GM21723 (cell line): ENCODE measurements around the gene CPEB2.

ENCODE experiments used
- ATAC-seq: cut with Tn5 transposase; IDR thresholded peaks from one replicate; pipeline ENCODE4 v1.9.1; 2021; ENCODE audit warnings: mild to moderate bottlenecking, moderate library complexity; ENCODE audit not compliant: unreplicated experiment

CPEB2 gene

DNA sequence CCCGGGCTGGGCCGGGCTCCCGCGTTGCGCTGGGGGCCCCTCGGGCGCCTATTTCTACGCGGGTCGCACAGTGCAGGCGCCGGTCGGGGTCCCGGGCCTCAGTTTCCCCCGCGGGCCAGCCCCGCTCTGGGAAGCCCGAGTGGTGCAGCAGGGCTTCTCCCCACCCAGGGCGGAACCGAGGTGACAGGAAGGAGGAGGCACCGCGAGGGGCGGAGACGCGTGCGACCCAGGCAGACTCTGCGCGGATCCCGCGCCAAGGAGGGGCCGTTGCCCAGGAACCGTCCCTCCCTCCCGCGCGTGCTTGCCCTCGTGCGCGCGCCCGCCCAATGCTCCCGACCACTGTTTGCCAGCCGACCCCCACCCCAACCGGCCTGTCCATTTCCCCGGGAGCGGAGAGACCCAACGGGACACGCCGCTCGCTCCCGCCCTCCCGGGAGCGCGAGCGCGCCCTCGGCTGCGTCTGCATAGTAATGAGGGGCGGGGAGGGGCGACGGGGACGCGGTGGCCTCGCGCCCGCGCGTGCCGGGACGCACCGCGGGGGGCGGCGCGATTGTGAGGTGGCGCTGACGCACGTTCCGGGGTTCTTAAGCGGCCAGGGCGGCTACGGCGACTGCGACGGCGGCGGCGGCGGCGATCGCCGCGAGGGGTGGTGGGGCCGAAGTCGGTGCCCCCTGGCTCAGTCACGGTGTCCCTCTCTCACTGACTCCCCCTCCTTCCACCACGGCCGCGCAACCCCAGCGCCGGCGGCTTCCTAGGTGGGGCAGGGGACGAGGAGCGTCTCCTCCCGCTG lies at the start of gene CPEB2:
Gene CPEB2, plus strand, starts transcription at position 613 of the 790 bp plus-strand sequence. CDS start 193 bp downstream, outside the sequence.
- ATAC-seq: peak; percentile 66

DNA sequence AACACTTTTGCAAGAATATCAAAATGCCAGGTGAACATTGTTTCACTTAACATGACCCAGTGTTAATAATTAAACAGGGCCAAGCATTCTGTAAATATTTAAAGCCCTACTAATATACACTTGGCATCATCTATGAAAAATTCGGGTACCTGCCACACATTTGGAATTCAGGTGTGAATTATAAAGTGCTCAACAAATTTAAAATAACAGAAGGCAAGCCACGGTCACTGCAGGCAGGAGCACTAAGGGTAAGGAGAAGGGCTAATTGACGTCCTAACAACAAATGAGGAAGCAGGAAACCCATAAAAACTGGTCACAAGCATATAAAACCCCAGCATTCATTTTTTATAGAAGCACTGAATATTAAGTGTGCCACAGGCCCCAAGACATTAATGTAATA lies 43.8 kb upstream of the CPEB2 start:
- no peak for ATAC-seq

DNA sequence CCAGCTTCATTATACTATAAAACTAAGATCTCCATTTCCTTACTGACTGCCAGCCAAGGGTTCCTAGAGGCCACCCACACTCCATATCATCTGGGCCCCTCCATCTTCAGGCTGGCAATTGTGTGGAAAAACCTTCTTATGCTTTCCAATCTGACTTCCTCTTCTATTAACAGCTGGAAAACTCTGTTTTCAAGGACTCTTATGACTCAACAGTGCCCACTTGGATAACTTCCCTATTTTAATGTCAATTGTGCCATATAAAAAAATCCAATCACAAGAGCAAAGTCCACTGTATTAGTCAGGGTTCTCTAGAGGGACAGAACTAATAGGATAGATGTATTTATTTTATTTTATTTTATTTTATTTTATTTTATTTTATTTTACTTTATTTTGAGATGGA lies 41.0 kb upstream of the CPEB2 start:
- ATAC-seq: no peak

DNA sequence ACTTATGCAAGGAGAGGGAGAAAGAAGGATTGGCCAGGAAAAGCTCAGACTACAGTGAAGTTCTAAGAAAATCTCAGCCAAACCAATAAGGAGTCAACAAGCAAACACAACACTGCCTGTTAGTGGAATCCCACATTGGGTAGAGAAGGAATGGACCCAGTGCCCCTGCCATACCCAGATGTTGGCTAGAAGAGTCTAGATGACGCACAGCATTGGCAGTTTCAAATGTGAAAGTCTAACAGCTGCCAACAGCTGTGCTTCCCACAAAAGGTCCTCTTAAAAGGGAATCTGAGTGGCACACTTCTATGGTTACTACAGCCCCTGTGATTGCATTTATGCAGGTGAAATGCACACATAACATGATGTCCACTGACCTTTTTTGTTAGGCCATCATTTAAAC lies 37.2 kb upstream of the CPEB2 start:
- ATAC-seq: no peak

DNA sequence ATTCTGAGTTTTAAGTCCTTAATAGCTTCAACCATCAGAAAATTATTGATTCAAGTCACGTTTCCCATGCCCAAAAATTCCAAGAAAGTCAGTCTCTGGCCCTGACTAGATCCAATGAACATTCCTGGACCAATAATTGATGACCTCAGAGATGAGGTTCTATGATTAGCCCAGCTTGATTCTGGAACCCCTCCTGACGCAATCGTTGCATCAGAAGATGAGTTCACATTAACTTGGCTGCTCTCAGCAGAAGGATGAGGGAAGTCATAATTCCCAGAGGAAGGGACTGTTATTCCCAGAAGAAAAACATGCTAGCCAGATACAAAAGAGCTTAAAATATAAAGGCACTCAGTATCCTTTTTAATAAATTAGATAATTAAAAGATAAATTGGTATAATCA lies 34.3 kb upstream of the CPEB2 start:
- ATAC-seq: no peak

DNA sequence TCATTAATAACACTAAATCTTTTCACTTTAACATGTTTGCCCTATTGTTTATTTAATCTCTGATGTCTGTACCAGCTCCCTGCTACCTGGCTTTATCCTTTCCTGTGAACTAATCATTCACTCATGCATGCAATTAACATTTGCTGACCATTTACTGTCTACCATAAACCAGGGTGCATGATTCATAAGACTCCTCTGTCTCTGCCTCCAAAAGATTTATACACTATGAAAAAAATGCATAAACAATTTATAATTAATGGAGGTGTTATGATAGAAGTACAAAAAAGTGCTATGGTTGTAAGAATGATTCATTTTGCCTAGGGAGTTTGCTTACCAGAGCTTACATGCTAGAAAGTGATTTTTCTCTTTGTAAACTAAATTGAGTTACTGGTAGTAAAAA lies 24.5 kb upstream of the CPEB2 start:
- ATAC-seq: no peak

DNA sequence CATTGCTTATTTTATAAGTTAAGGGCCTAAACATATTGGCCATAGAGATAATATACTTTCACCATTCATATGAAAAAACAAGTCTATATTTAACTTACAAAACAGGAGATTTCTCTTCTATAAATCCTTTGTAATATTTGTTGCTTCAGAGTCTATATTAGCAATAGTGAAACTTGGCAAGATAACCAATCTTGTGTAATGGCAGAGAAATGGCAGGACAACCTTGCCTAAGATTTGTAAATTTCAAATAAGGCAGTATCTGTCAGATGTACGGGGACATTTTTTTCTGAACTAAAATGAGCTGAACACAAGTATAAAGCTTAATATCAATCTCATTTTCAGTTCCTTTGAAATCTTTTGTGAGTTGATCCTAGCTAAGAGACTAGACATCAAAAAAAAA lies 17.8 kb upstream of the CPEB2 start:
- ATAC-seq: no peak

DNA sequence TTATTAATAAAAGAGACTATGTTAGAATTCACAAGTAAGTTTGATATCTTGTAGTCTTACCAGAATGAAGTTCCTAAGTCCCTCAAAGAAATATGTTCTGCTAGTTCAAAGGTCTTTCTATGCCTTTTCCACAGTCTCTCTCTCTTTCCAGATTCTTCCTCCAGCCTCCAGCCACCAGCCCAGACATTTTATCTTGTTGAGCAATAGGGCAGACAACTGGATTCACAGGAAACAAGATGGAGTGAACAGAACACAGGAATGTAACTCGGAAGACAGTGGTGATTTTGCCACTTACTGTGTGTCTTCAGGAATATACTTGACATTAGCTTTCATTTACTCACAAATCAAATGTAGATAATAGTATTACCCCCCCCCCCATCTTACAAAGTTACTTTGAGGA lies 17.1 kb upstream of the CPEB2 start:
- no peak for ATAC-seq

DNA sequence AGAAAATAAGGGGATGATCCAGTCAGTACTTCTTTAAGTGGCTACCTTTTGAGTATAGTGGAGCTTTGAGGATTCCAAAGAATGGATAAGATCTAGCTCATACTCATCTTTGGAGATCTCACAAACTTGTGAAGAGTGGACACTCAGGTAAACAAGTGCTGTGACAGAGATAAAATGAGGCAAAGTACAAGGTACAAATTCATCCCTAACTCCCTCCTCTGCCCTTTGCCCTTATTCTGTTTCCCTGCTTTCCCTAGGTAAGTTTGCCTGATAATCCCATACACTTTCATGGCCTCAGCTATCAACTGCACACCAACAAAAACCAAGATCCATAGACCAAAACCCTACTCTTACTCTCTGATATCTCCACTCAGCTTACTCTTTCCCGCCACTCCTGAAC lies 16.4 kb upstream of the CPEB2 start:
- ATAC-seq: no peak

DNA sequence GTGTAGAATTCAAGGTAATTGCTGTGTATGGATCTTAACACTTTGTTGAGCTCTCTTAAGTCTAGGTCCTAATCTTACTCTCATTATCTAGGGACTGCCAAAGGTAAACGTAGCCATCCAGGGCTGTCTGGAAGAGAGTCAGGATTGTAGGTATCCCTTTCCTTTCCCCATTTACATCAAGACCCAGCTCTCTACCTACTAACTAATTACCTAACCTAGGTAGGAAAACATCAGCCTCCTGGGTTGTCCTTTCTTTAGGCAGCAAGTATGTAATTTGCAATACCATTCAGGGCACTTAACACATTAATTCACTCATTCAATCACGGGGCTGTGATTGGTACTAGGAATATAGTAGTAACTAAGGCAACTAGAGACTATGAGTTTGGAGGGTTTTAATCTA lies 15.2 kb upstream of the CPEB2 start:
- ATAC-seq: no peak

DNA sequence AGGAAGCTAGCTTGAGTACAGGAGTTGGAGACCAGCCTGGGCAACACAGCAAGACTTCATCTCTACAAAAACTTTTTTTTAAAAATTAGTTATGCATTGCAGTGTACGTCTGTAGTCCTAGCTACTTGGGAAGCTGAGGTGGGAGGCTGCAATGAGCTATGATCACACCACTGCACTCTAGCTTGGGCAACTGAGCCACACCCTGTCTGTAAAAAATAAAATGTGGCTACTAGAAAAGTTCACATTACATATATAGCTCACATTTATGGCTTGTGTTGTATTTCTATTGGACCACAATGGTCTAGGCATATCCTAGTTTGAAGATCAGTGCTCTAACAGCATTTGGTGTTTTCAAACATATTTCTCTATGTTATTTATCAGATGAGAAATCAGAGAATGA lies 11.8 kb upstream of the CPEB2 start:
- ATAC-seq: no peak

DNA sequence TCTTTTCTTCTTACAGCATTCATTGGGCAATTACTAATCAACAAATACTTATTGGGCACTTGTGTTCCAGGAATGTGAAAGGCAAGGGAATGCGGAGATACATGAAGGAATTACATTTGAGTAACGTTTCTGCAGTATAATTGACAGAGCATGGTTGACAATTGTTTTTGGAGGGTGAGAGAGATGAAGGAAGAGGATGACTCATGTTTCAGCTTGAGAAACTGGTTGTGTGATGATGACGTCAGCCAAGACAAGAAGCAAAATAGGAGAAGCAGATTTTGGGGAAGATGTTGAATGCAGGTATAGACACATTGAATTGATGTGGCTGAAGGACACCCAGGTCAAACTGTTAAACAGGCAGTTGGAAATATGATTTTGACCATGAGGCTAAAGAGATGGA lies 8.0 kb upstream of the CPEB2 start:
- ATAC-seq: no peak

DNA sequence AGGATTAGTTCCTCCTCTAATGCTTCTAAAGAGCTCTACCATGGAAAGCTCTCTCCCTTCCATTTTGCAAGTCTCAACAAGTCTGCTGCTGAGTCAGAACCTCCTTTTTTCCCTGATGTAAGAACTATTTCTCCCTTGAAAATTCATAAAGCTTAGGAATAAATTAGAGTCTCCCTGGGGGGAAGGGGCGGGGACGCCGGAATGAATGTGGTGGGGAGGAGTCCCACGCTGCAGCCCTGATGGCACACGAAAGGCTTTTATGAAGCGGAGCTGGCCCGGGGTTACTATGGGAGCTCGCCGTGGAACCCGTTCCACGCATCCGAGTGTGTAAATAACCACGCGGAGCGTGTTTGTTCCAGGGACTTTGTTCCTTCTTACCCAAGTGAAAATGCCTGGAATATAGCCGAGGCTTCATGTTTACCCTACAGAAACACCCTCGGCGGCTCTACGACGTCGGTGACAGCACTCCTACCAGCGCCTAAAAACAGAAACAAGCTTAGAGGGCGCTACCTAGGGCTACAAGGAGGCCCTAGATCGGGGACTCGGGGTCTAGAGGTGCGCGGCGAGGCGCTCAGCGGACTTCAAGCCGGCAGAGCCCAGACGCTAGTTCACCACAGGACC lies 923 bp upstream of the CPEB2 start:
- ATAC-seq: peak; percentile 20

DNA sequence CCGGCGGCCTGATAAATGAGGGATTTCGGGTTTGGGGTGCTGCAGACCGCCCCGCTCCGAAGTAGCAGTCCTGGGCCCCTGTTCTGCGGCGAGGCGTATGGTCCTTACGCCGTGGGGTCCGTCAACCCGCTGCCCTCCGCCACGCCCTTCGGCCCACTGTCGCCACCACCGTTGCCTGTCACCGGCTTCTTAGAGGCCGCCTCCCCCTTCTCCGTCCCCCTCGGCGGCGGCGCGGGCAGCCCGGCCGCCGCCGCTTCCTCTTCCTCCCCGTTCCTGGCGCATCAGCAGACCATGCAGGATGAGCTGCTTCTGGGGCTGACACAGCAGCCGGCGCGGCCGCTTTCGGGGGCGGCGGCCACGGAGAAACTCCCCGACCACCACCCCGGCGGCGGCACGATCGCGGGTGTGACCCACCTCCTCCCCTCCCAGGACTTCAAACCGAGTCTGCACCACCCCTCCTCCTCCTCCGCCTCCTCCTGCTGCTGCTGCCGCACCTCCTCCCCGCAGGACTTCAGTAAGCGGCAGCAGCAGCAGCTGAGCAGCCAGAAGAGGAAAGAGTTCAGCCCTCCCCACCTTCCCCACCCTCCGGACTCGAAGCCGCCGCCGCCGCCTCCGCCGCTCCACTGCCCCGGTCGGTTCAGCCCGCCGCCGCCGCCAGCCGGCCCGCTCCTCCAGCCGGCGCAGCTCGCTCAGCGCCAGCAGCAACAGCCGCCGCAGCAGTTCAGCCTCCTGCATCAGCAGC lies 549 bp downstream of the CPEB2 start:
- peak; percentile 23 for ATAC-seq

DNA sequence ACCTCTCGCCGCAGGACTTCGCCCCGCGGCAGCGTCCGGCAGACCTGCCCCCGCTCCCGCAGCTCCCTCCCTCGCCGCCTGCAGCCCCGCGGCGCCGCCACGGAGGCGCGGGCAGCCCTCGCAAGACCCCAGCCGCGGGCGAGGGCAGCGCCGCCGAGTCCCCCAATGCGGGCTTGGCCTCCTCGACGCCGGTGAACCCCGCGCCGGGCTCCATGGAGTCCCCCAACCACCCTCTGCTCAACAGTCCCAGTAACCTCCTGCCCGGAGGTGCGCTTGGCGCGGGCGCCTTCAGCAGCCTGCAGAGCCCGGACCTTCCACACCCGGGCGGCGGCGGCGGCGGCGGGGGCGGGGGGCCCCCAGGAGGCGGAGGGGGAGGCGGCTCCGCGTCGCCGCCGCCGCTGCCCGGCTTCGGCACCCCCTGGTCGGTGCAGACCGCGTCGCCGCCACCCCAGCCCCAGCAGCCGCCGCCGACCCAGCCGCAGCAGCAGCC lies 1.2 kb downstream of the CPEB2 start:
- peak; percentile 14 for ATAC-seq

DNA sequence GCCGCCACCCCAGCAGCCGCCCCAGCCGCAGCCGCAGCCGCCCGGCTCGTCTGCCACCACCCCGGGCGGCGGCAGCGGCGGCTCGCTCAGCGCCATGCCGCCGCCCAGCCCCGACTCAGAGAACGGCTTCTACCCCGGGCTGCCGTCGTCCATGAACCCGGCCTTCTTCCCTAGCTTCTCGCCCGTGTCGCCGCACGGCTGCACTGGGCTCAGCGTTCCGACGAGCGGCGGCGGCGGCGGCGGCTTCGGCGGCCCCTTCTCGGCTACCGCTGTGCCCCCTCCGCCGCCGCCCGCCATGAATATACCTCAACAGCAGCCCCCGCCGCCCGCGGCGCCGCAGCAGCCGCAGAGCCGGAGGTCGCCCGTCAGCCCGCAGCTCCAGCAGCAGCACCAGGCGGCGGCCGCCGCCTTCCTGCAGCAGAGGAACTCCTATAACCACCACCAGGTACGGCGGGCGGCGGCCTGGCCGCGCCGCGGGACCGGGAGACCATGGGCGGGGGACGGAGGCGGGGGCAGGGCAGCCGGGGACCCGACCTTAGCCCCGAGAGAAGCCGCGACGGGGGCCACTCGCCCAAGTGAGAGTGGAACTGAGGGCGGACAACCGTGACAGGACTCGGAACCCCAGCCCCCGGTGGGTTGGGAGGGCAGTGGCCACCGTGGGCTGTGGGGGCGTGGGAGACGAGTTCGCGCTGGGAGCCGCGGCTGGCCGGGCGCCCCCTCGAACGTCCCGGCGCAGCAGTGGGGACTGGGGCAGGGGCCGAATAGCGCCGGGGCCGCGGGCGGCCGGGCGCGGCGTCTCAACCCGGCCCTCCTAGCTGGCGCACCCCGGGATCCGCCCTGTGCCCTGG lies 1.8 kb downstream of the CPEB2 start:
- peak; percentile 1 for ATAC-seq

DNA sequence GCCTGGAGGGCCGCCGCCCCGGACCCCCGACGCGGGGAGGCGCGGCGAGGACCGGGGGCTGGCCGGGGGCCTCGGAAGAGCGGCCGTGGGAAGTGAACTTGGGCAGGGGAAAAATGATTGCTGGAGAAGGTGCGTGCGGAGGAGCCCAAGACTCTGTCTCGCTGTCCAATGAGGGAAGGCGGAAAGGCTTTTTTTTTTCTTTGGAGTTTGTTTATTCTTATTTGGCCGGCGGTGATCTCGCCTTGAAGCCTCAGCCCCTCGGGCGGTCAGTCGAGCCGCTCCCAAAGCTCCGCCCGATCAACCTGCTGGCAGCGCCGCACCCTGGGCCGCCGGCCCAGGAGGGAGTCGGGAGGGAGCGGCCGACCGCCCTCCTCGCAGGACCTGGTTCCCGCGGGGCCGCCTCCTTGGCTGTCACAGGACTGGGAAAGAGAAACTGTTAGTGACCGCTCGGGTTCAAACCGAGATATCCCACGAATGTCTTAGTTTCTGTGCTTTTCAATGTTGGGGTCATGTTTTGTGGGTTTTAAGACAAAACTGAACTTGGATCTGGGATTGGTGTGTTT lies 2.5 kb downstream of the CPEB2 start:
- ATAC-seq: no peak

DNA sequence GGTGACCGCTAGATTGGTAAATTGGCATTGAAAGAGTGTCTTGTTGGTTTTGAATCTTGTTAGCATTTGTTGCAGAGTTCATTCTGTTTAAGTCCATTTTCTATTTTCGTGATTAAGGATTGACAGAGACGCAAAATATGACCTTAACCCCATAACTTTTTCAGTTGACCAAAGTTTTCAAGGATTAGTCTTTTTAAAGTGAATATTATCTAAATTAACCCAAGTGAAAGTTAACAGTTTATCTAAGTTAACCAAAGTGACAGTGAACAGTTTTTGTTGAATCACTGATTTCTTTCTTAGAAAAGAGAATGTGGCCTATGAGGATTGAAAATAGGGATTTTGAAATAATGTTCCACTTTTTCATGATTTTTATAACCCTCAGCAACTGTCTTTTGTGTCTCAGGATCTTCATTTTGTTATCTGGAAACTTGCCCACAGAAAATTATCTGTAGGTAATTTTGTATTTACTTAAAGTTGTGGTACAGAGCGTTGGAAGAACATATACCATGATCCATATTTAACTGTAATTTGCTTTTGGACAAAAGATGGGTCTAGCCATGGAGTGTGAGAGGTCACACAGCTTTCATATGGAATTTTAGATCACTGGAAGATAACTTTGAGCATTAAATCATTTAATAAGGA lies 3.3 kb downstream of the CPEB2 start:
- ATAC-seq: no peak

DNA sequence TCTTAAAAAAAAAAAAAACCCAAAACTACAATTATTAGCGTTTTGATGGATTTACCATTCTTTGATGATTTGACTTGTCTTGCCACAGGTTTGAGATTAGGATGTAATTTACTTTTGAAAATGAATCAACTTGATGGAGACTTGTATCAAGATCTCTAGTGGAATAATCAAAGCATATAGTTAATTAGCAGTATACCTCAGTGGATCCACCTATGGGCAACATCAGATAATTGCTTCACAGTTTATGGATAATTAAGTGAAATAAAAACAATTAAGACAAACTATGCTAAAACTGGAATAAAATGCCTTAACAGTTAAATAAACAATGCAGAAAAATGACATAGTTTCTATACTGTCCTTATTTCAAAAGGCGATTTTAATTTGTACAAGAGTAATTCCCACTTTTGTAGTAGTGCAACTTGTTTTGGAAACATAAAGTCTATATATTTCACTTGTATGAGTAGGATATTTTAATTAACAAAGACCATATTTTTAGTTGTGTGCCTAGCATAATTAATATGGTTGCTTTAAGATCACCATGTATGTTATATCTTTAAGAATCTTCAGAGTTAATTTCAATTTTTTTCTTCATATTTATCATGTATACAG lies 4.2 kb downstream of the CPEB2 start:
- no peak for ATAC-seq

DNA sequence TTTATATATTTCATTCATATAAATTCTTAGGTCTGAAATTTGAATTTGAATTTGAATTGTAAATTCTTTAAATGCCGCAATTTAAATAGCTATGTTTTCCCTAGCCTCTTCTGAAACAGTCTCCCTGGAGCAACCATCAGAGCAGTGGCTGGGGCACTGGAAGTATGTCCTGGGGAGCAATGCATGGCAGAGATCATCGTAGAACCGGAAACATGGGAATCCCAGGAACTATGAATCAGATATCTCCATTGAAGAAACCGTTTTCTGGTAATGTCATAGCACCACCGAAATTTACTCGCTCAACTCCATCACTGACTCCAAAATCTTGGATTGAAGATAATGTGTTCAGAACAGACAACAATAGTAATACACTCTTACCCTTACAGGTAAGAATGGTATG lies 4.9 kb downstream of the CPEB2 start:
- ATAC-seq: no peak
